IgD-negative memory B cell (primary cell): Measurements from ENCODE around the gene GSPT2. TPM values are rescaled to one million over a fixed set of nuclear protein-coding genes. Genes with fewer than 3 reads are reported as not detected.
"Not testable (repeated sequence)": the region's sequence is repeated elsewhere in the genome, so short reads cannot be mapped to it uniquely, and the experiment has no call there.

Experiments
- H3K27ac Mint-ChIP-seq, 3 donors: one replicate each; pipeline ENCODE4 v1.8.0; 2020 to 2022; ENCODE audit warnings: mild to moderate bottlenecking in 3 of 3, mixed read lengths in 3 of 3, moderate library complexity in 1 of 3
- H3K27me3 Mint-ChIP-seq: one replicate; pipeline ENCODE4 v1.8.0; 2021; ENCODE audit warnings: mixed read lengths
- H3K36me3 Mint-ChIP-seq: one replicate; pipeline ENCODE4 v1.8.0; 2020; ENCODE audit warnings: mild to moderate bottlenecking, mixed read lengths
- H3K4me1 Mint-ChIP-seq, 3 donors: one replicate each; pipeline ENCODE4 v1.8.0; 2020 to 2022; ENCODE audit warnings: mixed read lengths in 3 of 3, mild to moderate bottlenecking in 1 of 3
- H3K4me3 Mint-ChIP-seq, 4 donors: one replicate each; pipeline ENCODE4 v1.8.0; 2020 to 2022; ENCODE audit warnings: mild to moderate bottlenecking in 4 of 4, mixed read lengths in 4 of 4, moderate library complexity in 3 of 4
- H3K9me3 Mint-ChIP-seq, 3 donors: one replicate each; pipeline ENCODE4 v1.8.0; 2020 to 2021; ENCODE audit warnings: mixed read lengths in 3 of 3, mild to moderate bottlenecking in 1 of 3
- polyA plus RNA-seq: library from polyadenylated mRNA; unstranded; fragments of 300-500 nt; fragmentation: Illumina TruSeq; gene quantifications from one replicate; pipeline ENCODE4 v1.2.3, GENCODE V29; 2021

Gene GSPT2
- polyA plus RNA-seq: 9.6 TPM

GRCh38 chrX:51743179-51743957 is at the start of gene GSPT2:
Gene GSPT2 (plus strand): TSS chrX:51743442. CDS start chrX:51743627, 185 bp downstream.
- peak within 1 kb of the TSS; percentile 54 to 90 (median 87) for H3K27ac Mint-ChIP-seq
- peak within 1 kb of the TSS; percentile 85 to 95 (median 94) for H3K4me3 Mint-ChIP-seq
- H3K36me3 Mint-ChIP-seq: peaks cover 7% of the 10 kb centered on the region
- peaks cover 7% of the 10 kb centered on the region for H3K27me3 Mint-ChIP-seq
- peaks cover 5 to 9% (median 8%) of the 10 kb centered on the region in 3 donors for H3K9me3 Mint-ChIP-seq
- peaks cover 0 to 12% (median 9%) of the 10 kb centered on the region in 3 donors for H3K4me1 Mint-ChIP-seq

GRCh38 chrX:51694254-51694653 is 49.0 kb upstream of the GSPT2 start:
- Mint-ChIP-seq H3K9me3 (no peaks in the 10 kb centered on the region), H3K36me3 (no peaks in the 10 kb centered on the region), H3K4me3 (no peak overlapping the region), H3K27me3 (peaks cover 5% of the 10 kb centered on the region), H3K4me1 (no peaks in the 10 kb centered on the region), H3K27ac (peak overlapping the region in 1 of 3 donors; percentile 20)

- H3K4me3 Mint-ChIP-seq: no peak overlapping the region
- H3K27me3 Mint-ChIP-seq: peaks cover 5% of the 10 kb centered on the region
- H3K4me1 Mint-ChIP-seq: no peaks in the 10 kb centered on the region
- no peaks in the 10 kb centered on the region for H3K36me3 Mint-ChIP-seq
- no peaks in the 10 kb centered on the region for H3K9me3 Mint-ChIP-seq
- no peak overlapping the region for H3K27ac Mint-ChIP-seq
These were observed 45.8 kb upstream of the GSPT2 start for GRCh38 chrX:51697397-51697796.

DNA sequence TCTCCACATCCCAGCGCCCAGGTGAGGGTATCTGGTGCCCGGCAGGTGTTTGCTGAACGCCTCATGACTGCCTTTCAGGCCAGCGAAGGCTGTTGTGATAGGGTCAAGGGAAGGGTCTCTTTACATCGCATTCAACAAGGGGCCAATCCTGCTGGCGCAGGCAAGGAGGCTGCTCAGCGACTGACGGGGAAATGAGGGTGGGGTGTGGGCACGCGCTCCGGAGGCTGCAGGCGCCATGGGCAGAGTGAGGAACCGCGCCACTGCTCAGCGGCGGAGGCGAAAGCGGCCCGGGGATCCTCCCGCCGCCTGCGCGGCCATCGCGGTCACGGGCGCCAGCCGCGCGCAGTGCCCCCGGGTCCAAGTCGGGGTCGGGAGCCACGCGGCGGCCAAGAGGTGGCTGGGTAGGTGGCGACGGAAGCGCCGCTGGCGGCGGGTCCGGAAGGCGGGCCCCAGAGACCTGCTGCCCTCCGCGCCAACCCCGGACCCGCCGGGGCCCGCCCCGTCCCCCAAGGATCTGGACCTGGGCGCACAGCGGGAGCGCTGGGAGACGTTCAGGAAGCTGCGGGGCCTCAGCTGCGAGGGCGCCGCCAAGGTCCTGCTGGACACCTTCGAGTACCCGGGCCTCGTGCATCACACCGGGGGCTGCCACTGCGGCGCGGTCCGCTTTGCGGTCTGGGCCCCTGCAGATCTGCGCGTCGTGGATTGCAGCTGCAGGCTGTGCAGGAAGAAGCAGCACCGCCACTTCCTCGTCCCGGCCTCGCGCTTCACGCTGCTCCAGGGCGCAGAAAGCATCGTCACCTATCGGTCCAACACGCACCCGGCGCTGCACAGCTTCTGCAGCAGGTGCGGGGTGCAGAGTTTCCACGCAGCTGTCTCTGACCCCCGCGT is 32.7 kb upstream of the GSPT2 start, which contains the start of gene CENPVL1:
TSS of gene CENPVL1 (plus strand) at position 236 of the 888 bp plus-strand sequence. CDS start at position 236, 0 bp downstream.
- H3K27me3 Mint-ChIP-seq, H3K36me3 Mint-ChIP-seq, H3K9me3 Mint-ChIP-seq, H3K4me3 Mint-ChIP-seq, H3K27ac Mint-ChIP-seq, H3K4me1 Mint-ChIP-seq: not testable (repeated sequence)

DNA sequence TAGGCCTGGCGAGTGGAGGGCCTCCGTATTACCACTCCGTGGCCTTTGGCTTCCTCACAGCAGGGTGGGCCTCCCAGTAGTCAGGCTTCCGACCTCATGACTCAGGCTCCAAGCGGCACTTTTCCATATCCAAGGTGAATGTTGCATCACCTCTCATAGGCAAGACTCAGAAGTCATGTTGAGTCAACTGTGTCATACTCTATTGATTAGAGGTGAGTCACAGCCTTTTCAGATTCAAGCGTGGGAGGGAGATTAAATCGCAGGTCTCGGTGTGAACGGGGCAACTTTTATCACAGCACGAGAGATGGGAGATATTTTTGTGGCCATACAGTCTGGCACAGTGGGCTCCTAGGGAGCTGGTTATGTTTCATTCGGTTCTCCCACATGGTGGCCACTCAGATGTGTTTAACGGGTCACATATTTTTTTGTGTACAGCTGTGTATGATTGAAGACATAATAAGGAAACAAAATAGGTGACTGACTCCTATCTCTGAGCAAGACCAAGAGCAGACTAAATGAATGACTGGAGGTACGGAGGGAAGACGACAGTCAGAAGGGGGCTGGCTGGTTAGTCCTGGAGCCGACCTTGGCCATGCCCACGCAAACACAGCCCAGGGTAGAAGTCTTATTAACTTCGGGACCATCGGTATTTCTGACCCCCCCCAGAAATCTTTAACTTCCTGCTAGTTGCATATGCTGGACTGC is 30.1 kb upstream of the GSPT2 start:
- H3K27ac Mint-ChIP-seq, H3K27me3 Mint-ChIP-seq, H3K36me3 Mint-ChIP-seq, H3K9me3 Mint-ChIP-seq, H3K4me3 Mint-ChIP-seq, H3K4me1 Mint-ChIP-seq: not testable (repeated sequence)

DNA sequence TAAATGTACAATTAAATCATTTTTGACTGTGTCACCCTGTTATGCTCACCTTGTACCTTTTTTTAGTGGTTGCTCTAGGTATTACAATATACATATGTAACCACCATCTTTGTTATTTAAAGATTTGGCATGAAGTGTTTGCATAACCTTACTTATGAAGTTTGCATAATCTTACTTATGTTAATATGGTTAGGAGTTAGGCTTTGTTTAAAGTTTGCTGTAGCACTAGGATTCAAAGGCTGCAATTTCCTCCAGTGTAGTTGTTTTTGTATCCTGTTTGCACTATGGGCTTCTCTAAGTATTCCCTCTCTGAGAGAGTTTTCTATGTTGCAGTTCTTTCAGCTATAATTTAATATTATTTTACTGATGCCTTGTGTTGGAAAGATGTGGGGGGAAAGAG is 15.0 kb upstream of the GSPT2 start:
- Mint-ChIP-seq H3K9me3 (no peaks in the 10 kb centered on the region), H3K27ac (no peak overlapping the region), H3K36me3 (no peaks in the 10 kb centered on the region), H3K4me3 (no peak overlapping the region), H3K4me1 (no peaks in the 10 kb centered on the region), H3K27me3 (peaks cover 17% of the 10 kb centered on the region)

GRCh38 chrX:51737091-51737490 is 6.2 kb upstream of the GSPT2 start:
- Mint-ChIP-seq H3K4me1 (peaks cover 0 to 2% (median 0%) of the 10 kb centered on the region in 3 donors), H3K9me3 (peaks cover 0 to 2% (median 0%) of the 10 kb centered on the region in 3 donors), H3K27me3 (peaks cover 21% of the 10 kb centered on the region), H3K4me3 (no peak overlapping the region), H3K27ac (no peak overlapping the region), H3K36me3 (no peaks in the 10 kb centered on the region)

- Mint-ChIP-seq H3K4me3 (peak overlapping the region in 3 of 4 donors; percentile 85 to 95 (median 93)), H3K9me3 (peaks cover 5 to 9% (median 8%) of the 10 kb centered on the region in 3 donors), H3K36me3 (peaks cover 7% of the 10 kb centered on the region), H3K27ac (peak overlapping the region in 2 of 3 donors; percentile 87 to 90), H3K4me1 (peaks cover 0 to 12% (median 9%) of the 10 kb centered on the region in 3 donors), H3K27me3 (peaks cover 13% of the 10 kb centered on the region)
These were observed 656 bp upstream of the GSPT2 start for GRCh38 chrX:51742586-51742985.

- Mint-ChIP-seq H3K27ac (no peak overlapping the region), H3K4me1 (peaks cover 0 to 12% (median 9%) of the 10 kb centered on the region in 3 donors), H3K36me3 (peaks cover 8% of the 10 kb centered on the region), H3K27me3 (peaks cover 4% of the 10 kb centered on the region), H3K9me3 (peaks cover 7 to 16% (median 10%) of the 10 kb centered on the region in 3 donors), H3K4me3 (no peak overlapping the region)
These were observed 4.4 kb downstream of the GSPT2 start for GRCh38 chrX:51747671-51748070.

DNA sequence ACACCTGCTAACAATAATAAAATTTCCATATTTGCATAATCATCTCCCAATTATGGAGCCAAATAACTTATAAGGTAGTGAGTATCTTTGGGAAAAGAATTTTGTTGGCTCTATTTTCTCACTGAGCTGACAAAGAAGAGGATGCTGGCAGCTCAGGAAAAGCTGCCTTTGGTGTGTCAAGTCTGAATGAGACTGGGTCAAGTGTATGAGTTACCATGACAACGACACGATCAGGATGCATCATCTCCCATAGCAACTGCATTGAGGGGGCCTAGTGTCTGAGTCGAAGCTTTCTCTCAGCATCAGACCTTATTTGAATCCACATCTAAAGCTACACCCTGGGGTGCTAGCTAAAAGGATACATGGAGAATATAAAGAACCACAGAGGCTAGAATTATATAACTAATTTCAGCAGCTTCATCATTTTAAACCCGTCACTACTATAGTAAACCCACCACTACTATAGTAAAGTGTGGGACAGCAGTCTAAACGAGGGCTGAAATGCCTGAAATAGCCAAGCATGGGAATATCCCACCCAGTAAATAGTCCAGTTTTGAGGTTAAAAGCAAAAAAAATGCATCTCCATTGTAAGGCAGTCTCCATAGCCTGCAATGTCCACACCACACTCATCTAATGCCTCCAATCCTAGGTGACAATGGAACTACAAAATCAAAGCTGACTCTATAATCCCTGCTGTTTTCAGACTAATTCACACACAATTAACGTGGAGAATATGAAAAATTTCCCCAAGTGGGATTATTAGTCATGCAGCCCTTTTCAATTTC is 16.0 kb downstream of the GSPT2 start:
- Mint-ChIP-seq H3K27me3 (peaks cover 2% of the 10 kb centered on the region), H3K36me3 (no peaks in the 10 kb centered on the region), H3K27ac (no peak overlapping the region), H3K4me1 (no peaks in the 10 kb centered on the region), H3K4me3 (no peak overlapping the region), H3K9me3 (no peaks in the 10 kb centered on the region)

DNA sequence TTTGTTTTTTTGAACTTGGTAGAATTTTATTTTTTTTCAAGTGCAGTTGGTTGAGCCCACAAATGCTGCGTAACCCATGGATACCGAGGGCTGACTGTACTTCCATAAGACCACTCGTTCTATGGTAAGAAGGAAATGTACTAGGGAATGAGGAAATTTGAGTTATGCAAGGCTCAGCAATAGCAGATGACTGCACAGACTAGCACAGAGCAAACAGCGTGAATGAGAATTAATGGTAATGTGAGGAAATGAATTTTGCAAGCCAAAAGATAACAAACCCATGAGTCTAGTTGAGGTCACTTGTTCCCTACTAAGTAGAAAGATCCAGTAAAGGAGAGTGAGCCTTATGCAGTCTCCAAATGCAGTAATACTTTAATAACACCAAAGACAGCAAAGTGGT is 17.4 kb downstream of the GSPT2 start:
- H3K9me3 Mint-ChIP-seq: no peaks in the 10 kb centered on the region
- no peak overlapping the region for H3K4me3 Mint-ChIP-seq
- no peak overlapping the region for H3K27ac Mint-ChIP-seq
- H3K4me1 Mint-ChIP-seq: no peaks in the 10 kb centered on the region
- no peaks in the 10 kb centered on the region for H3K36me3 Mint-ChIP-seq
- H3K27me3 Mint-ChIP-seq: peaks cover 2% of the 10 kb centered on the region

DNA sequence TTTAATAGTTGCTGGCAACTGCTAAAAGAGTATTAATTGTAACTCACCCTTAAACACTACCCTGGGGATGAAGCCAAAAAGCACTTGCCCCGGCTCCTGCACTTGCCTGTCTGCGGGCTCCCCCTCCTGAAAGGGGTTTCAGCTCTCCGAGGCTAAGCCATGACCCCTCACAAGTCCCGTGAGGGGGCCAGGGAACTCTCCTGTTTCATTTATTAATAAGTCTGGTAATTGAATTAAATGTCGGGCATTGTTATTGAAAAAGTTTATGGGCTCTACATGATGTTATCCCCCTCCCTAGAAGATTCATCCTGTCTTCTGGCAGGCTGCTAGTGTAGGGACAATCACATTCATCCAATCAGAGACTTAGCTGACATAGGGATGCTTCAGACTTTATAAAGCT is 23.3 kb downstream of the GSPT2 start:
- Mint-ChIP-seq H3K36me3 (peaks cover 1% of the 10 kb centered on the region), H3K9me3 (peaks cover 0 to 2% (median 1%) of the 10 kb centered on the region in 3 donors), H3K27ac (no peak overlapping the region), H3K4me1 (peaks cover 0 to 2% (median 0%) of the 10 kb centered on the region in 3 donors), H3K27me3 (peaks cover 2% of the 10 kb centered on the region), H3K4me3 (no peak overlapping the region)

DNA sequence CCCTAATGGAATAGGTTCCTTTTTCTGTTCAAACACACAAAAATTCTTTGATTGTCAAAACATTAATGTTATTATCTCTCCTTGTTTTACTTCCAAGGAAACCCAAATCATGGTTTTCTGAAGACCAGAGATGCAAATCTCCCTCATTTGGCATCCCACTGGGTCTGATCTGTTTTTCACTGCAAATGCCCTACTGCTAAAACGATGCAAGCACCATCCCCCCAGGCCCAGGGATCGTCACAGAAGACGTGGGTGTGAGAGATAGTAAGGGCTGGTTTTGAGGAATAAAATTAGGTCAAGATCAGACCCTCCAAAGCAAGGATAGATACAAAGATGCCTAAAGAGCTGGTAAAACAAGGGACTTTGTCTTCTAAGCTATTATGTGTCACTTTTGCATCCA is 33.6 kb downstream of the GSPT2 start:
- Mint-ChIP-seq H3K27me3 (peaks cover 4% of the 10 kb centered on the region), H3K36me3 (no peaks in the 10 kb centered on the region), H3K4me3 (no peak overlapping the region), H3K4me1 (no peaks in the 10 kb centered on the region), H3K27ac (no peak overlapping the region), H3K9me3 (no peaks in the 10 kb centered on the region)

DNA sequence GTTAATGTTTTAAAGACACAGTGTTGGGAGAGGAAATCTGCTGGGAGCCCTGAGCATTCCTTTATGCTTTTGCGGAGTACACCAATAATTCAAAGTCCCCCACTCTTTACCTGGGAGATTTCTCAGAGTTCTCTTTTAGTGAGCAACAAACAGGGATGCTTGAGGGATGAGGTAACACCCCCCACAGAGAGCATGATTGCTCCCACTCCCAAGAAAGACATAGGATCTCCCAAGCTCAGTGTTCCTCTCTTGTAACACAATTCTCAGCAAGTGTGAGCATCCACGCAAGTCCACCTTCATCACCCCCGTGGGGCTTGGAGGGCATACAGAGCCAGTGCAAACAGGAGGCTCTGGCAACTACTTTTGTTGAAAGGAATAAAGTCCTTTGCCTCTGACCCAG is 36.1 kb downstream of the GSPT2 start:
- no peaks in the 10 kb centered on the region for H3K4me1 Mint-ChIP-seq
- H3K36me3 Mint-ChIP-seq: no peaks in the 10 kb centered on the region
- no peaks in the 10 kb centered on the region for H3K9me3 Mint-ChIP-seq
- no peak overlapping the region for H3K27ac Mint-ChIP-seq
- peaks cover 4% of the 10 kb centered on the region for H3K27me3 Mint-ChIP-seq
- no peak overlapping the region for H3K4me3 Mint-ChIP-seq
